NCI-H2107 (cell line): ENCODE measurements around the gene CCL17.
"Not testable (repeated sequence)": the region's sequence is repeated elsewhere in the genome, so short reads cannot be mapped to it uniquely, and the experiment has no call there.

Experiments
- DNase-seq: peaks from one replicate; lab custom pipeline; 2025; lab: John Stamatoyannopoulos, UW

CCL17 gene

GRCh38 chr16:57403965-57404817, at the start of gene CCL17:
Gene CCL17, plus strand, starts transcription at chr16:57404767. Its CDS starts 9,166 bp downstream, at chr16:57413933.
- DNase-seq = no peak

GRCh38 chr16:57355898-57356414, 48.6 kb upstream of the CCL17 start:
- DNase-seq = no peak

- DNase-seq = no peak
These were observed 48.0 kb upstream of the CCL17 start for GRCh38 chr16:57356547-57356946.

- DNase-seq = no peak
These were observed 47.1 kb upstream of the CCL17 start for GRCh38 chr16:57357330-57358085.

- no peak for DNase-seq
These were observed 46.5 kb upstream of the CCL17 start for GRCh38 chr16:57358086-57358420.

- no peak for DNase-seq
These were observed 46.0 kb upstream of the CCL17 start, which contains the start of gene CCL22 for GRCh38 chr16:57358527-57359095. Gene CCL22, plus strand, starts transcription at chr16:57358783. Its CDS starts 34 bp downstream, at chr16:57358817.

- no peak for DNase-seq
These were observed 44.1 kb upstream of the CCL17 start for GRCh38 chr16:57360321-57360935.

- DNase-seq = no peak
These were observed 43.2 kb upstream of the CCL17 start for GRCh38 chr16:57361404-57361803.

- no peak for DNase-seq
These were observed 40.4 kb upstream of the CCL17 start for GRCh38 chr16:57364143-57364542.

- no peak for DNase-seq
These were observed 38.0 kb upstream of the CCL17 start for GRCh38 chr16:57366544-57367040.

- DNase-seq = no peak
These were observed 37.3 kb upstream of the CCL17 start for GRCh38 chr16:57367116-57367752.

GRCh38 chr16:57371494-57372371, 32.8 kb upstream of the CCL17 start:
- DNase-seq = no peak

GRCh38 chr16:57372372-57373116, 32.0 kb upstream of the CCL17 start, which contains the start of gene CX3CL1:
Gene CX3CL1, plus strand, starts transcription at chr16:57372490. Its CDS starts 79 bp downstream, at chr16:57372569.
- no peak for DNase-seq

- no peak for DNase-seq
These were observed 31.2 kb upstream of the CCL17 start for GRCh38 chr16:57373117-57373947.

- no peak for DNase-seq
These were observed 30.5 kb upstream of the CCL17 start for GRCh38 chr16:57374067-57374534.

GRCh38 chr16:57374925-57375465, 29.6 kb upstream of the CCL17 start:
- not testable (repeated sequence) for DNase-seq

- DNase-seq = no peak
These were observed 28.2 kb upstream of the CCL17 start for GRCh38 chr16:57376313-57376818.
